GM18511 (cell line): Measurements from ENCODE around the gene ASTE1.
"Not testable (repeated sequence)": the region's sequence is repeated elsewhere in the genome, so short reads cannot be mapped to it uniquely, and the experiment has no call there.

Experiments
- ATAC-seq: cut with Tn5 transposase; IDR thresholded peaks from one replicate; pipeline ENCODE4 v1.9.1; 2021; ENCODE audit warnings: mild to moderate bottlenecking, moderate library complexity; ENCODE audit not compliant: unreplicated experiment

Gene ASTE1, protein sequence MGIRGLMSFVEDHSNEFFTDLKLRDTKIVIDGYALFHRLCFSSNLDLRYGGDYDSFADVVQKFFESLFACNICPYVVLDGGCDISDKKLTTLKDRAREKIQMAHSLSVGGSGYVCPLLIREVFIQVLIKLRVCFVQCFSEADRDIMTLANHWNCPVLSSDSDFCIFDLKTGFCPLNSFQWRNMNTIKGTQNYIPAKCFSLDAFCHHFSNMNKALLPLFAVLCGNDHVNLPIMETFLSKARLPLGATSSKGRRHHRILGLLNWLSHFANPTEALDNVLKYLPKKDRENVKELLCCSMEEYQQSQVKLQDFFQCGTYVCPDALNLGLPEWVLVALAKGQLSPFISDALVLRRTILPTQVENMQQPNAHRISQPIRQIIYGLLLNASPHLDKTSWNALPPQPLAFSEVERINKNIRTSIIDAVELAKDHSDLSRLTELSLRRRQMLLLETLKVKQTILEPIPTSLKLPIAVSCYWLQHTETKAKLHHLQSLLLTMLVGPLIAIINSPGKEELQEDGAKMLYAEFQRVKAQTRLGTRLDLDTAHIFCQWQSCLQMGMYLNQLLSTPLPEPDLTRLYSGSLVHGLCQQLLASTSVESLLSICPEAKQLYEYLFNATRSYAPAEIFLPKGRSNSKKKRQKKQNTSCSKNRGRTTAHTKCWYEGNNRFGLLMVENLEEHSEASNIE

GRCh38 chr3:131026321-131027151 is at the start of gene ASTE1, which contains the start of gene NEK11:
Gene ASTE1 (minus strand): TSS chr3:131026825. CDS start chr3:131025306, 1,519 bp downstream.
Gene NEK11 (plus strand): TSS chr3:131026877. CDS start chr3:131029709, 2,832 bp downstream.
- peak; percentile 100 for ATAC-seq

DNA sequence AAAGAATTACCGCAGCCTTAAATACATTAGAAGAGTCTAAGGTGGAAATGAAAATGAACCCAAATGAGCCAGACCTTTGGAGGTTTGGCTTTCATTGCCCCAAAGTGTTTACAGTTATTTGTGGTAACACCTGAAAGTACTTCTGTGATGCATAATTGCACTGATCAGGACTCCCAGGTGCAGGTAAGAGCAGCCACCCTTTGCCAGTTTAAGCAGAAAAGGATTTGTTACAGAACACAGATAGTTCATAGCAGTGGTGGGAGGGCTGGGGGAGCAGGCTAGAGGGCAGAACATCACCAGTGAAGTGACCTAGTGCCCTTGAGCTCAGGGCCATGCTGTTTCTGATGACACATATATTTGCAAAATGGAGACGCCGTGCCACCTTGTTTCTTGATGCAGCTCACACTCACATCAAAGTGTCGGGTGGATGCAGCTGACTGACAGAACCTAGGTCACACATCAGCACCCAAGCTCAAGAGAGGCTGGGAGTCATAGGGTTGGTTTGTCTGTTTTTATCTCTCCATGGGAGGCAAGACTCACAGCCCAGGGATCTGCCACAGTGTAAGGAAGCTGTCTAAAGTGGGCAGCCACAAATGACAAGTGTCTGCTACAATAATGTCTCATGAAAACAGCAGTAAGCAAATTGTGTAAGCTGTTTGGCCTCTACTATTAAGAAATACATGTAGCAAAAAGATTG is 49.2 kb upstream of the ASTE1 start:
- ATAC-seq: no peak

GRCh38 chr3:131072845-131073244 is 46.2 kb upstream of the ASTE1 start:
- ATAC-seq: no peak

- ATAC-seq: no peak
Observed at GRCh38 chr3:131072099-131072559, 45.5 kb upstream of the ASTE1 start.

DNA sequence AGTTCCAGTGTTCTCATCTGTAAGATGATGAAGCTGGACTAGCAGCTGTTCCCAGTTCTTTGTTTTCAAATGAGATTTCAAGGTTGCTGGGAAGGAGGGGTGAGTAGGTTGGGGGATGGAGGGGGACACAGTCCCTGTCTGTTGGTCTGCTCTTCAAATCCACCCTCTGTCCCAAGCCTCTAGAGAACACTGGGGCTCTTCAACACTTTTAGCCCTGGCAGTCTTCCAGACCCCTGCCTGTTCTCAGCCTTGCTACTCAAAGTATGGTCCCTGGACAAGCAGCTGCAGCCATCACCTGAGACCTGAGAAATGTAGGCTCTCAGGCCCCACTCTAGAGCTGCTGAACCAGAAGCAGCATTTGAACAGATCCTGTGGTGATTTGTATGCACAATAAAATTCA is 41.4 kb upstream of the ASTE1 start:
- ATAC-seq: no peak

DNA sequence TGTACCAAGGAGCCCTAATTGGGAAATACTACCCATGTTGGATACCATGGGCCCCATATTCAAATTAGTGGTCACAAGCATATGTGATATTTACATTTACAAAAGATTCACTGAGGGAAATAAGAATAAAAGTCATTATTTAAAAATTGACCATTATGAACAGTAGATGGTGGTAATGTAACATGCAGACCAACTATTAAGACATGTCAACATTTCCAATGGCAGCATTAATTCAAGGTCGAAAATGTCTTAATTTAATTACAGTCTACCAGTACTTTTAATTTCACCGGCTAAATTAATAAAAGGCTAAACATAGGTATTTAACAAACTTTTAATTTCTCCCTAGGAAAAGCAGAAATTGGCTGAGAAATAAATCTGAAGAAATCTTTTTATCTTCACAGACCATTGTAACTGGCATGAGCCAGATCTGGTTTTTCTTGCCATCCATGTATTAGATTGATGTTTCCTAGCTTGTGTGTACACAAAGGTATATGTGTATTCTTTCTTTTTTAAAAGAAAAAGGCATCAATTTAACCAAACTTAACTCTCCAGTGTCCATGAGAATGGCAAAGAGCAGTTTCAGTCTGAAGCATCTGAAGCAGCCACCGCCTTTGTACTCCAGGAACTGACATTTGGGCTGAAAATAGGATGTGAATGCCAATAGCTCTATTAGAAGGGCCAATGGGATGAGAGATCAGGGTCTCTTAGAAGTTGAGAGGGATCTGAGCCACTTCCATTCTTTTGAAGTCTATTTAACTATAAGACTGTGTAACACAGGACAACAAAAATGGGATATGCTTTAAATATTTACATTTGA is 26.6 kb upstream of the ASTE1 start:
- ATAC-seq: no peak

DNA sequence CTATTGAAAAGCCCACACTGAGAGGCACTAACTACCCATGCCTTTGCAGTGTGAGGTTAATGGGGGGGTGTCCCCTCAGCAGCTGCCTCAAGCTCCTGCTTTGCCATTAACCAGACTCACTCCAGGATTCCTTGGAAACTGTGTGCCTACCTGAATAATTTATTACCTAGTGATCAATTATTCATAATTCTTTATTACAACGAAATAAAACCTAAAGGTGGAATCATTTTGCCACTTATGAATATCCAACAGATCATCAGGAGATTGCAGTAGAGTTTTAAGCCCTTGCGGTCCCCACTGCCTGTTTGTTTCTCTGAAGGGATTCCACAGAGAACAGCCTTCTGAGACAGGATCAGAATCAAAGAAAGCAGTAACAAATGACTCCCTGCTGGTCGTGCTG is 23.4 kb upstream of the ASTE1 start:
- no peak for ATAC-seq

GRCh38 chr3:131048030-131048429 is 21.4 kb upstream of the ASTE1 start:
- no peak for ATAC-seq

DNA sequence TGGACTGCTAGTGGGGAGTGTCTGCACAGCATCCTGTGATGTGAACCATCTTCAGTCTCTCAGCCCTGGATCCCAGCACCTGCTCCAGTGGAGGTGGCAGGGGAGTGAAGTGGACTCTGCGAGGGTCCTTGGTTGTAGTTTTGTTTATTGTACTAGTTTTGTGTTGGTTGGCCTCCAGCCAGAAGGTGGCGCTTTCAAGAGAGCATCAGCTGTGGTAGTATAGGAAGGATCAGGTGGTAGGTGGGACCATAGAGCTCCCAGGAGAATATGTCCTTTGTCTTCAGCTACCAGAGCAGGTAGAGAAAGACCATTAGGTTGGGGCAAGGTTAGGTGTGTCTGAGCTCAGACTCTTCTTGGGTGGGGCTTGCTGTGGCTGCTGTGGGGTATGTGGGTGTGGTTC is 21.0 kb upstream of the ASTE1 start:
- ATAC-seq: no peak

DNA sequence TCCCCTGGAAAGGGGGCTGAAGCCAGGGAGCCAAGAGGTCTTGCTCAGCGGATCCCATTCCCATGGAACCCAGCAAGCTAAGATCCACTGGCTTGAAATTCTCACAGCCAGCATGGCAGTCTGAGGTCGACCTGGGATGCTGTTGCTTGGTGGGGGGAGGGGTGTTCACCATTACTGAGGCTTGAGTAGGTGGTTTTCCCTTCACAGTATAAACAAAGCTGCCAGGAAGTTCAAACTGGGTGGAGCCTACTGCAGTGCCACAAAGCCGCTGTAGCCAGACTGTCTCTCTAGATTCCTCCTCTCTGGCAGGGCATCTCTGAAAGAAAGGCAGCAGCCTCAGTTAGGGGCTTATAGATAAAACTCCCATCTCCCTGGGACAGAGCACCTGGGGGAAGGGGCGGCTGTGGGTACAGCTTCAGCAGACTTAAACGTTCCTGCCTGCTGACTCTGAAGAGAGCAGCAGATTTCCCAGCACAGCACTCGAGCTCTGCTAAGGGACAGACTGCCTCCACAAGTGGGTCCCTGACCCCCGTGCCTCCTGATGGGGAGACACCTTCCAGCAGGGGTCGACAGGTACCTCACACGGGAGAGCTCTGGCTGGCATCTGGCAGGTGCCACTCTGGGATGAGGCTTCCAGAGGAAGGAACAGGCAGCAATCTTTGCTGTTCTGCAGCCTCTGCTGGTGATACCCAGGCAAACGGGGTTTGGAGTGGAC is 15.8 kb upstream of the ASTE1 start:
- not testable (repeated sequence) for ATAC-seq

DNA sequence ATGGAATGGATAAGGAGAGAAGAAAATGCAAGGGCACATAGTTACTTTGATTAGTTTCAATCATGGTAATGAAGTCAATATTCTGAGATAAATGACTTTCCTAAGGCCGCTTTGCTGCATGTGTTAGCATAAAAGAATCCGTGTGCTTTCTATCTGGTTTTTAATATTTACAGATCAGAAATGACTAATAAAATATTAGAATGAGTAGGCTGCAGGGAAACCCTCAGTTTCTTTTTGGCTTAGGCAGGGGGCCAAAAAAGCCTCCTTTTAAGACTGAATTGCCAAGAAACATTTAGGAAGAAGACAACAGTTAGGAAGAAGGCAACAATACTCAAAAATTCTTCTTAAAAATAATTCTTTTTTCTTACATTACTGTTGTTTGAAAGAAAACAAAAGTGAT is 11.7 kb upstream of the ASTE1 start:
- no peak for ATAC-seq

DNA sequence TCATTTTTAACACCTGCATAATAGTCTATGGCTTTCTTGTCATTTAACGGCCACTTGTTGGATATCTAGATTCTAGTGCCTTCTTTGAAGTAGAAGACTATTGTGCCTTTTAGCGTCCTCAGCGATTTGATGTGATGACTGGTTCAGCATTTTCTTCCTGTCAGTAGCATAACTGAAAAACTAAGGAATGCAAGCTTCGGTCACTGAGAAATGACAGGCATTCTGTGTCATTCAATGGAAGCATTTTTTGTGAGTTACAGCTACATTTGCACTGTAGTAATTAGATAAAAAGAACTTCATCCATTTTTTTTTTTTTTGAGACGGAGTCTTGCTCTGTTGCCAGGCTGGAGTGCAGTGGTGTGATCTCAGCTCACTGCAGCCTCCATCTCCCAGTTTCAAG is 10.4 kb upstream of the ASTE1 start:
- no peak for ATAC-seq

DNA sequence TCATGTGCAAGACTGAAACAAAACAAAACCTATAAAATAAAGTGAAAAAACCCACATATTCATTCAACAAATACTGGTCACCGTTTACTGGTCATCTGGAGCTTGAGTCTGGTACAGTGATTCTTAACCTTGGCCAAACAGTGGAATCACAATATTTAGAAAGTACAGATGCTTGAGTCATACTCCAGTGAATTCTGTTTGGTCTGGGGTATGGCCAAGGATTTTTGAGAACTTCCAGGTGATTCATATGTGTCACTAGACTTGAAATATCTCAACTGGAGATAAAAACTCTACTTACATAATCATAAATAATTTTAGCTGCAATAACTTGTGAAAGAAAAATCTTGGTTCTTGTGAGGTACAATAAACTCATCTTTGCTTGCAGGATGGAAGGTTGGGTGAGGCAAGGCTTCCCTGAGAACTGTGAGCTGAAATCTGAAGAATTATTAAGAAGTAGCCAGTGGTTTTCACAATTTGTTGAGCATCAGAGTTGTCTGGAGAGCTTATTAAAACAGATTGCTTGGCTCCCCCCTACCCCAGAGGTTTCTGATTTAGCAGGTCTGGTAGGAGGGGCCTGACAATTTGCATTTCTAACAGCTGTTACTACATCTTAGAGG is 9.7 kb upstream of the ASTE1 start:
- ATAC-seq: no peak

- ATAC-seq: no peak
Observed at GRCh38 chr3:131033480-131034080, 7.0 kb upstream of the ASTE1 start.

DNA sequence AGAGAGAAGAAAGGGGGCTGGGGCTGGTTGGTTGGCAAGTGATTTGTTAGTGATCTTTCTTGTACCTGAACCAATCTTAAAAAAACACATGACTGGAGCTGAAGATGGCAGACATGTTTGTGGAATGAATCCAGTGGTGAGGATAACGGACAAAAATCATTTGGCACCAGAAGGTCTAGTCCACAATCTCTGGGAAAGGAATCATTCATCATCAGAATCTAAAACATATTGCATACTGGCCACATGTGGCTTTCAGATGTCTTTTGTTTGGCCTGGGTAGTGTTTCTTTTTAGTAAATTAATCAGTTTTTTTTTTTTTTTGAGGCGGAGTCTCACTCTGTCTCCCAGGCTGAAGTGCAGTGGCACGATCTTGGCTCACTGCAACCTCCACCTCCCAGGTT is 5.0 kb upstream of the ASTE1 start:
- no peak for ATAC-seq

DNA sequence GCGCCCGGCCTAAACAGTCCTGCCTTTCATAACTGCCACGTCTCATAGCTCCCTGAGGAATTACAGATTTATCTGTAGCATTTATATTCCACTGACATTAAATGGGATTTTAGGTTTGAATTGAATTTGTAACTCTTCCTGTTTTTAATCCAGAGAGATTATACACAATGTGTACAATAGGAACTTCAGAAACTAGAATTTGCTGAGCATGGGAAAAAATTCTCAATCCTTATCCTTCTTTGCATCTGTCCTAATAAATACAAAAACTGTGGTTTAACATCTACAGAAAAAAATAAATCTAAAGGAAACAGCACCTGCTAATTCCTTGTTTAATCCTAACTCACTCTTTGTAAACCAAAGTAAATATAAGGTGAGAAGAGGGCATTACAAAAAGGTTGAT is 2.2 kb upstream of the ASTE1 start:
- ATAC-seq: no peak

DNA sequence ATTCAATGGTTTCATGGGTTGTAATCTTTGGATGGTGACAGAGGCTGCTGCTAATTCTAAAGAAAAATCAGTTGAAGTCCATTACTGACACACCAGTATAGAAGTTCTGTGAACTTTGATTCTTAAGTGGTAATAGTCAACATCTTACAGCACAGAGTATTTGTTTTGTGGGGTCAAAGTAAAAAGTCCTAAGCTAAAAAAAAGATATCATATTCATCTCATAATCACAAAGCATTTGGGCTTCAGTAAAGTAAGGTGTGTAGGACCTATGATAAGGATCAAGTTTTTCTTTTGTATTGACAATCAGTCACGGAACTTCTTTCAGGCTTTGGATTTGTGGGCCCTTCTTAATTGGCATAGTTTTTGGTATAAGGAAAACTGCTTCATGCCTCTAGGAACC is 1.1 kb downstream of the ASTE1 start:
- no peak for ATAC-seq

DNA sequence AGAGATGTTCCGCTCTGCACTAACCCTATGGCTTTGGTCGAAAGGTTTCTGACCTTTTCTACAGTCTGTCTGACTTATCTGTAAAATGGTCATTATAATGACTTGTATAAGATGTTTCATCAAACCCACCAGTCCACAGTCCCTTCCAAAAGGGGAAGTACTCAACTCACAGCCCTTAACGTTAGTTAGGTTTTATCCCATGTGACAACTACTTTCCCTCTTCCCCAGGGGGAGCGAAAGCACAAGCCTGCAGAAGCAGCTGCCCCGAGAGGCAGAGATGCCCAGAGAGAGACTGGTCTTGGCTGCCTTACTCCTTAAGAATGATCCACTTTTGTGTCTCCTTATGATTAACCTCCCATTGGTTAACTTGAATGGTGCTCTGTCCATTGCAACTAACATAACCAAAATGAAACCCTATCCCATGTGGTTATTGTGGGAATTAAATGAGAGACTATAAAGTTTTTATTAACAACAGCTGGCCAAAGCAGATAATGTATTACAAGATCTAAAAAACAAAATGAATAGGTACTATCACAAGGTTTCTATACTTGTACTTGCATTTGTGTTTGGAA is 6.4 kb downstream of the ASTE1 start:
- no peak for ATAC-seq
